KOPT-K1 (cell line): ENCODE results near the gene LAMC2.
A peak's percentile ranks its signal among the peaks of the same experiment; 100 is the strongest.

Experiments used
- H3K27ac ChIP-seq: fragments of 200-600 bp; sonication (generic); 2 replicates; pipeline ENCODE4 v1.5.1; 2016; ENCODE audit warnings: antibody characterized with exemption, mild to moderate bottlenecking, low read depth, low read length; ENCODE audit not compliant: poor library complexity, severe bottlenecking
- H3K36me3 ChIP-seq: fragments of 200-600 bp; sonication (generic); 2 replicates; pipeline ENCODE4 v1.5.1; 2017; ENCODE audit warnings: antibody characterized with exemption, mild to moderate bottlenecking, low read length, moderate library complexity; ENCODE audit not compliant: insufficient read depth
- H3K9me3 ChIP-seq: fragments of 200-600 bp; sonication (generic); 2 replicates; pipeline ENCODE4 v1.5.1; 2017; ENCODE audit warnings: antibody characterized with exemption, low read length, mild to moderate bottlenecking; ENCODE audit not compliant: insufficient read depth, poor library complexity, severe bottlenecking

LAMC2 gene

DNA sequence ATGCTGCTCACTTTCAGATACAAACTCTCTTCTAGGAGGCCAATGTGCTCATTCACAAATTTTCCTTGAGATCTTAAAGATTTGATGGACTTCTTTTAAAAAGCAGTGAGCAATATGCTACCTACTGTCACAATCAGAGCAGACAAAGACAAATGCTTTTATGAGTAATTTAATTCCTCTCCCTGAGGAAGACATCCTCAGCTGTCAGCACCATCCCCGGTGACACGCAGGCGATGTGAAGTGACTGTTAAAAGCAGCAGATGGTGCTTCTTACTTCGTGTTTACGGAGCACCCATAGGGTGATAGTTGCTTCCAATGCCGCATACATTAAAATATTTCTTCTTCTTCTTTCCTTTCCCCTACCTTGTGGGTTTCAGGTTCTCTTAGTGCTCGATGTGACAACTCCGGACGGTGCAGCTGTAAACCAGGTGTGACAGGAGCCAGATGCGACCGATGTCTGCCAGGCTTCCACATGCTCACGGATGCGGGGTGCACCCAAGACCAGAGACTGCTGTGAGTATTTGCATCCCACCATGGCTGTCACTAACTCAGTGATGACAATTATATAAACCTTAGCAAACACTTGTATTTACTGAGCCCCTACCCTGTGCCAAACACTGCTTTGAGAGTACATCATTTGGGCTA lies 29.1 kb downstream of the LAMC2 start:
- Histone ChIP-seq H3K9me3 (no peaks in the 10 kb centered on the region), H3K36me3 (no peaks in the 10 kb centered on the region), H3K27ac (no peak overlapping the region)

- Histone ChIP-seq H3K9me3 (no peaks in the 10 kb centered on the region), H3K36me3 (no peaks in the 10 kb centered on the region), H3K27ac (no peak overlapping the region)
Measured at GRCh38 chr1:183215936-183216335, 29.9 kb downstream of the LAMC2 start.

- Histone ChIP-seq H3K36me3 (no peaks in the 10 kb centered on the region), H3K27ac (peak overlapping the region; percentile 41), H3K9me3 (no peaks in the 10 kb centered on the region)
Measured at GRCh38 chr1:183218027-183218618, 32.1 kb downstream of the LAMC2 start.

DNA sequence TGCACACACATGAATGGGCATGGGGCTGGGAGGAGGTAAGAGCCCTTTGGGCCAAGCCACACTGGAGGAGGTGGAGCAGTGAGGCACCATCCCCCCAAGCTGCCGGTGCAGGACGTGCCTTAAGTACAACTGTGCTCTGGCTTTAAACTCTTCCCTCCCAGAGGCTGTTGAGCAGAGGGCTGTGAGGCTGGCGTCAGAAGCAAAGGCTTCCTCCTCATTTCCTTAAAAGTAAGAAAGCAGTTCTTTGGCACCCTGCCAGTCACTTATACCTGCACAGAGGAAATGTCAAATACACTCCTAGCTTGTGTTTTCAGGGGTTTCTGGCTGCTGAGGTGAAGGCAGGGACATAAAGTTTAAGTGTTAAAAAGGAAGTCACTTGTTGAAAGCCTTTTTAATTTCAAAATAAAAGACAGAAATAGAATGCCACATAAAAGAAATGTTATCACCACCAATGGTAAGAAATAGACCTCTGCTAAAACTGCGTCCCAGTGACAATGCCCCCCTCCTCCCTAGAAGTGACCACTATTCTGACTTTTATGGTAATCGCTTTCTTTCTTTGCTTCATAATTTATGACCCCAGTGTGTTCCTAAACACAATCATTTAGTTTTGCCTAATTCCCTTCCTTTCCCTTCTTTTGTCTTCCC lies 33.0 kb downstream of the LAMC2 start:
- Histone ChIP-seq H3K27ac (peak overlapping the region; percentile 41), H3K36me3 (no peaks in the 10 kb centered on the region)

DNA sequence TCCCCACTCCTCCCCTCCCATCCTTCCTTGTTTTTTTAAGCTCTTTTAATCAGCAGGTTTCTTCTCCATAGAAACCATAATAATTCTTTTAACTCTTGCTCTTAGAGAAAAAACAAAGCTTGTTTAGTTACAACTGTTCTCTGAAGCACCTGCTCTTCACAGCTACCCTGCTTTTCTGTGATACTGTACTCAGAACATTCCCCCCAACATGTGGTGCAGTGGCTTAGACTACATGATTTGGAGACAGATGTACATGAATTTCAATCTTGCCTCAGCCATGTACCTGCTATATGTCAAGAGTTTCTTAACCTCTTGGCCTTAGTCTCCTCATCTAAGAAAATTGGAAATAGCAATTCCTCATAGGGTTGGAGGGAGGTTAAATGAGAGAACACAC lies 33.5 kb downstream of the LAMC2 start:
- Histone ChIP-seq H3K36me3 (no peaks in the 10 kb centered on the region), H3K9me3 (no peaks in the 10 kb centered on the region), H3K27ac (no peak overlapping the region)

More for the DNA sequence above, 33.0 kb downstream of the LAMC2 start:
- no peaks in the 10 kb centered on the region for H3K9me3 ChIP-seq

DNA sequence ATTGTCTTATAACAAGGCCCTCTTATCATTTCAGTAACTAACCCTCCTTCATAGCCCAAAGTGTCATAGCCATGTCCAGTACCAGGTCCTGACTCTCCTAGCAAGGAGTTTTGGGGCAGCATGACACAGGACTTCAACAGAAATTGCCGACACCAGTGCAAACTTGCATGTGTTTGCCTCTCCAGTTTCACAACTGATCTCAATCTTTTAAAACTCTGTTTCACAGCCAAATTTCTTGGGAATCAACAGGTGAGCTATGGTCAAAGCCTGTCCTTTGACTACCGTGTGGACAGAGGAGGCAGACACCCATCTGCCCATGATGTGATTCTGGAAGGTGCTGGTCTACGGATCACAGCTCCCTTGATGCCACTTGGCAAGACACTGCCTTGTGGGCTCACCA lies 36.8 kb downstream of the LAMC2 start:
- H3K27ac ChIP-seq, result no peak overlapping the region
- no peaks in the 10 kb centered on the region for H3K36me3 ChIP-seq
- H3K9me3 ChIP-seq, result no peaks in the 10 kb centered on the region

- H3K27ac ChIP-seq, result no peak overlapping the region
- no peaks in the 10 kb centered on the region for H3K9me3 ChIP-seq
- no peaks in the 10 kb centered on the region for H3K36me3 ChIP-seq
Measured at GRCh38 chr1:183223467-183223866, 37.4 kb downstream of the LAMC2 start.

GRCh38 chr1:183226361-183226760 lies 40.3 kb downstream of the LAMC2 start:
- Histone ChIP-seq H3K27ac (no peak overlapping the region), H3K36me3 (no peaks in the 10 kb centered on the region)

GRCh38 chr1:183226963-183227362 lies 40.9 kb downstream of the LAMC2 start:
- H3K27ac ChIP-seq, result no peak overlapping the region
- no peaks in the 10 kb centered on the region for H3K9me3 ChIP-seq
- H3K36me3 ChIP-seq, result no peaks in the 10 kb centered on the region

More at GRCh38 chr1:183226361-183226760, 40.3 kb downstream of the LAMC2 start:
- H3K9me3 ChIP-seq, result no peaks in the 10 kb centered on the region

- Histone ChIP-seq H3K27ac (no peak overlapping the region), H3K9me3 (no peaks in the 10 kb centered on the region), H3K36me3 (no peaks in the 10 kb centered on the region)
Measured at GRCh38 chr1:183227422-183228346, 41.6 kb downstream of the LAMC2 start.

DNA sequence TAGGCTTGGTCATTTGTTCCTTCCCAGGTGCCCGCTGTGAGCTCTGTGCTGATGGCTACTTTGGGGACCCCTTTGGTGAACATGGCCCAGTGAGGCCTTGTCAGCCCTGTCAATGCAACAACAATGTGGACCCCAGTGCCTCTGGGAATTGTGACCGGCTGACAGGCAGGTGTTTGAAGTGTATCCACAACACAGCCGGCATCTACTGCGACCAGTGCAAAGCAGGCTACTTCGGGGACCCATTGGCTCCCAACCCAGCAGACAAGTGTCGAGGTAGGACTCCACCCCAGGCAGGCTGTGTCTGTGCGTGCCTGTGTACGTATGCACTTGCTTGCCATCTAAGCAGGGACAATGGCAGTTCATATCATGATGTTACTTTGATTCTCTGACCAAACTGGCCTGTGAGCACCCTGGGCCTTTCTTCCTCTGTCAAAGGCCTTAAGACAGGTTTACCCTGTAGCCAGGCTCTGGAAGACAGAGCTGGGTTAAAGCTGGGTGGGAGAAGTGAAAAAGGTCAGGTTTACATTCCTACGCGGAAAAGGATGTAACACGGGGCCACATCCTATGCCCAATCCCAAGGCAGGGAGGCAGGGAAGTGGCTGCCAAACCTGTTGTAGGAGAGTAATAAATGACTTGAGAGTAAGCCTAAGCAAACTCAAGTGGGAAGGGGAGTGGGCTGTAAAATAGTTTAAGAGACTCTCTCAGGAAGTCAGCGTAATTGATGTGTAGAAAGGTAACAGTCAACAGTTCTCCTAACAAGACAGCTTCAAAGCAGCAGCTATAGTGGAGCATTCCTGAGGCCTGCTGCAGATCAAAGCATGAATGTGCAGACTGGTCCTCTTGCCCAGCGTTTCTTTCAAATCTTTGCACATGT lies 42.5 kb downstream of the LAMC2 start:
- no peaks in the 10 kb centered on the region for H3K9me3 ChIP-seq
- H3K27ac ChIP-seq, result no peak overlapping the region
- H3K36me3 ChIP-seq, result no peaks in the 10 kb centered on the region

DNA sequence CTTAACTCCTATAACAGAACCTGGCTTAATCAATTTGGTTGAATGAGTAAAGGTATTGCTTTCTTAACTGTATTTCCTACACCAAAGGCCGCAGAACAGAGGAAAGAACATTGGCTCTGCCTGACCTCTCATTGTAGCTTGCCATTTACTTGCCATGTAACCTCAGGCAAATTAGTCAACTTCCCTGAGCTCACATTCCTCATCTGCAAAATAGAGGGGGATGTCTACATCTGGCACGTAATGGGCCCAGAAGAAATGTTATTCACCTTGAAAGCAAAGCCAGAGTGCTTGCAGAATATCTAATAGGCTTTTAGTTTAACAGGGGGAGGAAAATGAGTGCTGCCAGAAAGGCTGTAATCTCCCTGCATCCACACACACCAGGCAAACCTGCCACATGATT lies 44.3 kb downstream of the LAMC2 start:
- H3K36me3 ChIP-seq, result no peaks in the 10 kb centered on the region
- no peaks in the 10 kb centered on the region for H3K9me3 ChIP-seq
- no peak overlapping the region for H3K27ac ChIP-seq

DNA sequence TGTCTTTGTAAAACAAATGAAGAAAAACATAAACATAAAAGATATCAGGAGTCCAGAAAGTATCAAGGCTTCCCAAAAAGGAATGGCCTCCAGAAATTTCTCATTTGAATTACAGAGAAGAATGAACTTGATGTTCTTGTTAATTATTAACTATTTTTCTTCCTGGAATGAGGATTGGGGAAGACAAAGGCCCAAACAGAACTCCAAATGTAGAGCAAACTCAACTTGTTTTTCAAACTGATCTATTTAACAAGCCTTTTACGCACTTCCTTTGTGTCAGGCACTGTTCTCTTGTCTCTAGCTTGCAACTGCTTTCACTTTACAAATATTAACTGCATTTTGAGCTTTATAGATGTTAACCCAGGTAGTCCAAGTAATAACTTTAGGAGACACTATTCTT lies 45.5 kb downstream of the LAMC2 start:
- Histone ChIP-seq H3K9me3 (no peaks in the 10 kb centered on the region), H3K36me3 (no peaks in the 10 kb centered on the region), H3K27ac (no peak overlapping the region)

GRCh38 chr1:183233113-183233512 lies 47.0 kb downstream of the LAMC2 start:
- H3K9me3 ChIP-seq, result no peaks in the 10 kb centered on the region
- H3K36me3 ChIP-seq, result no peaks in the 10 kb centered on the region
- H3K27ac ChIP-seq, result no peak overlapping the region
